ENCODE measurements around the gene KSR1.

GRCh38 chr17:27520491-27521185 lies 64.4 kb downstream of the KSR1 start:
- TF ChIP-seq POLR2AphosphoS5 (IDR thresholded peaks at IDR 0.05; ENCODE audit: borderline replicate concordance, low read depth, low read length): no peak
- no peak for TF ChIP-seq EZH2 (IDR thresholded peaks at IDR 0.05)
